Loucy (cell line): ENCODE results near the gene GSC.

Source experiments
- H2AFZ ChIP-seq: fragments of 200-600 bp; sonication (generic); 2 replicates; pipeline ENCODE4 v1.6.0; 2016; ENCODE audit warnings: antibody characterized with exemption, mild to moderate bottlenecking, low read length, moderate library complexity
- H3F3A ChIP-seq: fragments of 200-600 bp; 2 replicates; pipeline ENCODE4 v1.6.0; 2016; ENCODE audit warnings: antibody characterized with exemption, low read depth, mild to moderate bottlenecking
- H3K27me3 ChIP-seq: fragments of 200-600 bp; sonication (generic); 2 replicates; pipeline ENCODE4 v1.6.1; 2014; ENCODE audit warnings: low read length, mild to moderate bottlenecking; ENCODE audit not compliant: insufficient read depth, poor library complexity, severe bottlenecking
- H3K36me3 ChIP-seq: fragments of 200-600 bp; sonication (generic); 2 replicates; pipeline ENCODE4 v1.6.1; 2016; ENCODE audit warnings: low read length; ENCODE audit not compliant: insufficient read depth
- H3K4me1 ChIP-seq: fragments of 200-600 bp; sonication (generic); 2 replicates; pipeline ENCODE4 v1.5.1; 2014; ENCODE audit warnings: low read length, mild to moderate bottlenecking; ENCODE audit not compliant: insufficient read depth, poor library complexity, severe bottlenecking
- H3K4me2 ChIP-seq: fragments of 200-600 bp; sonication (generic); 2 replicates; pipeline ENCODE4 v1.6.0; 2014; ENCODE audit warnings: antibody characterized with exemption, low read length, low read depth, mild to moderate bottlenecking; ENCODE audit not compliant: poor library complexity, severe bottlenecking
- H3K4me3 ChIP-seq: fragments of 200-600 bp; sonication (generic); 2 replicates; pipeline ENCODE4 v1.5.1; 2014; ENCODE audit warnings: low read length, mild to moderate bottlenecking, mixed read lengths; ENCODE audit not compliant: poor library complexity, severe bottlenecking
- H3K79me2 ChIP-seq: fragments of 200-600 bp; sonication (generic); 2 replicates; pipeline ENCODE4 v1.6.1; 2014; ENCODE audit warnings: low read length; ENCODE audit not compliant: insufficient read depth
- H3K9ac ChIP-seq: fragments of 200-600 bp; sonication (generic); 2 replicates; pipeline ENCODE4 v1.6.0; 2014; ENCODE audit warnings: mild to moderate bottlenecking, low read depth, low read length, moderate library complexity; ENCODE audit not compliant: poor library complexity, severe bottlenecking
- H3K9me2 ChIP-seq: fragments of 200-600 bp; sonication (generic); replicated peaks from 2 replicates; pipeline ENCODE4 v1.6.1; 2016; ENCODE audit warnings: low read depth, low read length, mixed read lengths
- H3K9me3 ChIP-seq: fragments of 200-600 bp; sonication (generic); 2 replicates; pipeline ENCODE4 v1.6.1; 2014; ENCODE audit warnings: mild to moderate bottlenecking, antibody characterized with exemption, low read length, low read depth; ENCODE audit not compliant: insufficient read depth
- H4K20me1 ChIP-seq: fragments of 200-600 bp; sonication (generic); 2 replicates; pipeline ENCODE4 v1.6.0; 2014; ENCODE audit warnings: antibody characterized with exemption, low read length, mild to moderate bottlenecking; ENCODE audit not compliant: insufficient read depth, poor library complexity, severe bottlenecking
- EZH2phosphoT487 ChIP-seq: fragments of 200-600 bp; IDR thresholded peaks from 2 replicates; pipeline ENCODE4 v1.6.1; 2018; ENCODE audit warnings: antibody characterized with exemption, mild to moderate bottlenecking, moderate library complexity, borderline replicate concordance
- TF ChIP-seq, protein P1 (sequence below): fragments of 200-600 bp; sonication (generic); conservative IDR thresholded peaks from 2 replicates; pipeline ENCODE4 v1.5.1; 2014; ENCODE audit warnings: mild to moderate bottlenecking, antibody characterized with exemption, low read length

Gene GSC

DNA sequence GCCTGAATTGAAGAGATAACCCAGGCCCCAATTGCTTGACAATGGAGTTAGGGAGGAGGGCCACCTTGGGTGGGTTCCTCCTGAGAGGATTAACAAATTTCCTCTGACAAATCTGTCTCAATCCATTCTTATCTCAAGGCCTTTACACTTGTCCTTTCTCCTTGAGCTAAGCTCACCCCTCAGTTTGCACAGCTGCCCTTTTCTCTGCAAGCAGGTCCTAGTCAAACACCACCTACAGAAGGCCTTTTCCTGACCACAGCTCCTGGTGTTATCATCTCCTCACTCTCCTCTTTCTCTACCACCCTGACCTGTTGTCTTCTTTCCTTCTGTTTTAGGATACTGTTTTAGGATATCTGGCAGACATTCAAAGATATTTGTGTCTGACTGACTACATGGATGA, 26.4 kb upstream of the GSC start:
- Histone ChIP-seq H3K4me2 (no peak overlapping the region), H3K9ac (no peak overlapping the region), H3K27me3 (no peaks in the 10 kb centered on the region), H3K4me3 (no peak overlapping the region), H3K36me3 (no peaks in the 10 kb centered on the region), H3K9me3 (no peaks in the 10 kb centered on the region; the same call in 1 of the 2 replicates), H3F3A (no peaks in the 10 kb centered on the region), H3K4me1 (no peaks in the 10 kb centered on the region), H2AFZ (no peak overlapping the region), H3K9me2 (no peaks in the 10 kb centered on the region), H3K79me2 (no peaks in the 10 kb centered on the region), H4K20me1 (no peaks in the 10 kb centered on the region)
- TF ChIP-seq EZH2phosphoT487, result no peak
- TF ChIP-seq, protein P1, sequence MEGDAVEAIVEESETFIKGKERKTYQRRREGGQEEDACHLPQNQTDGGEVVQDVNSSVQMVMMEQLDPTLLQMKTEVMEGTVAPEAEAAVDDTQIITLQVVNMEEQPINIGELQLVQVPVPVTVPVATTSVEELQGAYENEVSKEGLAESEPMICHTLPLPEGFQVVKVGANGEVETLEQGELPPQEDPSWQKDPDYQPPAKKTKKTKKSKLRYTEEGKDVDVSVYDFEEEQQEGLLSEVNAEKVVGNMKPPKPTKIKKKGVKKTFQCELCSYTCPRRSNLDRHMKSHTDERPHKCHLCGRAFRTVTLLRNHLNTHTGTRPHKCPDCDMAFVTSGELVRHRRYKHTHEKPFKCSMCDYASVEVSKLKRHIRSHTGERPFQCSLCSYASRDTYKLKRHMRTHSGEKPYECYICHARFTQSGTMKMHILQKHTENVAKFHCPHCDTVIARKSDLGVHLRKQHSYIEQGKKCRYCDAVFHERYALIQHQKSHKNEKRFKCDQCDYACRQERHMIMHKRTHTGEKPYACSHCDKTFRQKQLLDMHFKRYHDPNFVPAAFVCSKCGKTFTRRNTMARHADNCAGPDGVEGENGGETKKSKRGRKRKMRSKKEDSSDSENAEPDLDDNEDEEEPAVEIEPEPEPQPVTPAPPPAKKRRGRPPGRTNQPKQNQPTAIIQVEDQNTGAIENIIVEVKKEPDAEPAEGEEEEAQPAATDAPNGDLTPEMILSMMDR, result no peak

DNA sequence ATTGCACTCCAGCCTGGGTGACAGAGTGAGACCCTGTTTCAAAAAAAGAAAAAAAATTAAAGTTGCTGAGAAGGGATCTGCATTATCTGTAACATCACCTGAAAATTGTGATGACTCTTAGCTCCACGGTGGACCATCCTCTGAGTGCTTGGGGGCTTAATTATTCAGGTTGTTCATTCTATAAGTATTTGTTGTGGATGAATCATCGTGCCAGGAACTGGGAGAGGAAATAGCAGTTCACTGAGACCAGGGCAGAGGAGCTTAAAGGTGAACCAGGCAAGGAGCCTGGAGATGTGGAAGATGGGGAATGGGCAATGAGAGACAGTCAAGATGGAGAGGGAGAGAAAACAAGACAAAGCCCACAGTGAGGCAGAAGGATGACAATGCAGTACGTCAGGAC, 25.5 kb upstream of the GSC start:
- no peaks in the 10 kb centered on the region for H3K79me2 ChIP-seq

DNA sequence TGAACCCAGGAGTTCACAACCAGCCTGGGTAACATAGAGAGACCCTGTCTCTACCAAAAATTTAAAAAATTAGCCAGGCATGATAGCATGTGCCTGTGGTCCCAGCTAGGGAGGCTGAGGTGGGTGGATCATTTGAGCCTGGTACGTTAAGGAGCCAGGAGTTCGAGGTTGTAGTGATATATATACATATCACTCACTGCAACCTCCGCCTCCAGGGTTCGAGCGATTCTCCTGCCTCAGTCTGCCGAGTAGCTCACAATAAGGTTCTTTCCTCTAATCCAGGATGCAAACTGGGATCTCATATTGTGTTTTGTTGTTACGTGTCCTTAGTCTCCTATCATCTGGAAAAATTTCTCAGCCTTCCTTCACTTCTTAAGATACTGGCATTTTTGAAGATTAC, 24.0 kb upstream of the GSC start:
- Histone ChIP-seq H3K4me3 (no peak overlapping the region), H3K9me3 (no peaks in the 10 kb centered on the region; the same call in 1 of the 2 replicates), H4K20me1 (no peaks in the 10 kb centered on the region), H3K4me1 (no peaks in the 10 kb centered on the region), H2AFZ (no peak overlapping the region), H3K4me2 (no peak overlapping the region), H3K9me2 (no peaks in the 10 kb centered on the region), H3K79me2 (no peaks in the 10 kb centered on the region), H3K36me3 (no peaks in the 10 kb centered on the region), H3F3A (no peaks in the 10 kb centered on the region), H3K9ac (no peak overlapping the region), H3K27me3 (no peaks in the 10 kb centered on the region)
- no peak for TF ChIP-seq EZH2phosphoT487
- TF ChIP-seq, protein P1, result no peak

More for the DNA sequence above, 25.5 kb upstream of the GSC start:
- Histone ChIP-seq H3K27me3 (no peaks in the 10 kb centered on the region), H4K20me1 (no peaks in the 10 kb centered on the region), H3K4me3 (no peak overlapping the region), H3K9me2 (no peaks in the 10 kb centered on the region), H3K9me3 (no peaks in the 10 kb centered on the region; the same call in 1 of the 2 replicates), H3K36me3 (no peaks in the 10 kb centered on the region), H3K4me2 (no peak overlapping the region), H2AFZ (no peak overlapping the region), H3K9ac (no peak overlapping the region), H3F3A (no peaks in the 10 kb centered on the region), H3K4me1 (no peaks in the 10 kb centered on the region)
- no peak for TF ChIP-seq EZH2phosphoT487
- TF ChIP-seq, protein P1, result no peak
